Measurements from ENCODE around the gene SLC28A2.

The SLC28A2 gene

DNA sequence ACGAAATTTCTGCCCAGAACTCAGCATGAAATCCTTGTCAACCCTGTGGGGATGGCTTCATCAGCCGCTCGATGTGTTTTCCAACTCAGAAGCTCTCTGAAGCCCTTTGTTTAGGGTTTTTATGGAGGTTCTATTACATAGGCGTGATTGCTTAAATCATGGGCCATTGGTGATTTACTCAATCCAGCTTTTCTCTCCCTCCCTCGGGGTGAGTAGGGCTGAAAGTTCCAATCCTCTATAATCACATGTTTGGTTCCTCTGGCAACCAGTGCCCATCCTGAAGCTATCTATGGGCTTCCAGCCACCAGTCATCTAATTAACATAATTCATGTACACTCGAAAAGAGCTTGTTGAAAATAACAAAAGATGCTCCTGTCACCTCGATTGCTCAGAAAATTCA, 74.7 kb downstream of the SLC28A2 start:
- no peak for DNase-seq
